Neuronal stem cell (in vitro differentiated cells): Measurements from ENCODE around the gene TMEM222.

Source experiments
- DNase-seq: peaks from one replicate; pipeline ENCODE4 v3.0.0-alpha.2; 2013; ENCODE audit warnings: low spot score
- H2AFZ ChIP-seq: one replicate; pipeline ENCODE4 v1.6.1; 2013; ENCODE audit warnings: mild to moderate bottlenecking, low read length, inconsistent platforms
- H2AK5ac ChIP-seq: 2 replicates; pipeline ENCODE4 v1.6.1; 2013; ENCODE audit warnings: low read depth, mild to moderate bottlenecking, inconsistent platforms, low read length, moderate library complexity, mixed read lengths
- H2BK120ac ChIP-seq: 2 replicates; pipeline ENCODE4 v1.6.1; 2013; ENCODE audit warnings: low read depth, mild to moderate bottlenecking, inconsistent platforms, low read length, moderate library complexity, mixed read lengths
- H2BK12ac ChIP-seq: one replicate; pipeline ENCODE4 v1.6.1; 2013; ENCODE audit warnings: low read length, inconsistent platforms
- H2BK15ac ChIP-seq: 2 replicates; pipeline ENCODE4 v1.6.1; 2013; ENCODE audit warnings: mild to moderate bottlenecking, low read length, inconsistent platforms, mixed read lengths
- H2BK5ac ChIP-seq: one replicate; pipeline ENCODE4 v1.6.1; 2013; ENCODE audit warnings: inconsistent platforms, mild to moderate bottlenecking, low read length, moderate library complexity
- H3K14ac ChIP-seq: one replicate; pipeline ENCODE4 v1.6.1; 2013; ENCODE audit warnings: low read length, inconsistent platforms
- H3K18ac ChIP-seq: 2 replicates; pipeline ENCODE4 v1.6.1; 2013; ENCODE audit warnings: low read length, inconsistent platforms
- H3K23ac ChIP-seq: 2 replicates; pipeline ENCODE4 v1.6.1; 2013; ENCODE audit warnings: low read depth, mild to moderate bottlenecking, mixed read lengths, low read length, inconsistent platforms; ENCODE audit not compliant: poor library complexity
- H3K27ac ChIP-seq: replicated peaks from 3 replicates; pipeline ENCODE4 v1.5.1; 2013; ENCODE audit warnings: low read length, inconsistent platforms
- H3K27me3 ChIP-seq, 3 experiments: 2 replicates each; pipeline ENCODE4 v1.6.1; 2013; ENCODE audit warnings: low read length in 3 of 3, mild to moderate bottlenecking in 2 of 3, inconsistent platforms in 1 of 3, low read depth in 1 of 3, mixed read lengths in 1 of 3, moderate library complexity in 1 of 3; ENCODE audit not compliant: control insufficient read depth in 3 of 3, insufficient read depth in 3 of 3
- H3K36me3 ChIP-seq, 2 donors: replicated peaks in 1 of 2; 2 replicates each; pipeline ENCODE4 v1.6.1; 2013; ENCODE audit warnings: low read length in 2 of 2; ENCODE audit not compliant: control insufficient read depth in 2 of 2, insufficient read depth in 2 of 2
- H3K4ac ChIP-seq: 2 replicates; pipeline ENCODE4 v1.6.1; 2013; ENCODE audit warnings: inconsistent platforms, mild to moderate bottlenecking, low read length, moderate library complexity
- H3K4me1 ChIP-seq, 2 donors: 1 replicate in 1 of 2; 2 replicates in 1 of 2; pipeline ENCODE4 v1.6.1; 2013; ENCODE audit warnings: low read length in 2 of 2, low read depth in 1 of 2; ENCODE audit not compliant: control insufficient read depth in 2 of 2, insufficient read depth in 1 of 2
- H3K4me2 ChIP-seq: one replicate; pipeline ENCODE4 v1.6.1; 2013; ENCODE audit warnings: mild to moderate bottlenecking, low read length, inconsistent platforms; ENCODE audit not compliant: insufficient read depth, poor library complexity, severe bottlenecking
- H3K4me3 ChIP-seq, 2 donors: 2 replicates each; pipeline ENCODE4 v1.5.1; 2013; ENCODE audit warnings: low read length in 2 of 2, mild to moderate bottlenecking in 2 of 2, inconsistent platforms in 1 of 2, moderate library complexity in 1 of 2
- H3K79me1 ChIP-seq: one replicate; pipeline ENCODE4 v1.6.1; 2013; ENCODE audit warnings: low read depth, mild to moderate bottlenecking, inconsistent platforms, low read length, moderate library complexity
- H3K9ac ChIP-seq: one replicate; pipeline ENCODE4 v1.6.1; 2013; ENCODE audit warnings: mild to moderate bottlenecking, low read depth, low read length, inconsistent platforms; ENCODE audit not compliant: poor library complexity
- H3K9me3 ChIP-seq, 2 donors: replicated peaks in 1 of 2; 2 replicates each; pipeline versions ENCODE3 to v1.6.1; 2013; ENCODE audit warnings: low read length in 2 of 2, mild to moderate bottlenecking in 2 of 2, inconsistent platforms in 1 of 2, low read depth in 1 of 2, mixed read lengths in 1 of 2, moderate library complexity in 1 of 2; ENCODE audit not compliant: control insufficient read depth in 2 of 2, insufficient read depth in 1 of 2
- H4K8ac ChIP-seq: one replicate; pipeline ENCODE4 v1.6.1; 2013; ENCODE audit warnings: low read depth, mild to moderate bottlenecking, inconsistent platforms, low read length, moderate library complexity
- H4K91ac ChIP-seq: one replicate; pipeline ENCODE4 v1.6.1; 2013; ENCODE audit warnings: low read length, low read depth, mild to moderate bottlenecking, inconsistent platforms; ENCODE audit not compliant: poor library complexity
- WGBS, 2 donors: extraction: QIAGEN DNeasy Blood & Tissue Kit; methylation state at CpG; one replicate each; pipeline ENCODE4 v1.1.7; 2013; ENCODE audit warnings: missing lambda C conversion rate in 2 of 2, mixed read lengths in 1 of 2; ENCODE audit not compliant: insufficient read length in 2 of 2, insufficient replicate concordance in 1 of 2; ENCODE audit errors: extremely low coverage in 2 of 2; 5-methylcytosine and 5-hydroxymethylcytosine counted together

The TMEM222 gene

GRCh38 chr1:27377760-27378495 is 56.0 kb downstream of the TMEM222 start:
- Histone ChIP-seq H3K27me3 (peaks cover 0 to 40% (median 12%) of the 10 kb centered on the region in 3 experiments), H3K79me1 (no peaks in the 10 kb centered on the region), H2BK12ac (no peak overlapping the region), H3K4me2 (no peak overlapping the region), H2AFZ (no peak overlapping the region), H3K36me3 (no peaks in the 10 kb centered on the region), H3K4ac (no peak overlapping the region), H4K91ac (no peak overlapping the region), H3K9me3 (no peaks in the 10 kb centered on the region), H4K8ac (no peak overlapping the region), H2BK120ac (no peak overlapping the region), H2BK15ac (no peak overlapping the region), H3K4me3 (no peak overlapping the region), H3K23ac (no peak overlapping the region), H2AK5ac (no peak overlapping the region), H3K27ac (no peak overlapping the region), H3K9ac (no peak overlapping the region), H2BK5ac (no peak overlapping the region), H3K18ac (no peak overlapping the region), H3K14ac (no peak overlapping the region), H3K4me1 (peaks cover 0 to 5% of the 10 kb centered on the region in 2 donors)
- no CpG with 5 or more reads among the region's 12 CpGs for WGBS, 2 donors
- DNase-seq: no peak

DNA sequence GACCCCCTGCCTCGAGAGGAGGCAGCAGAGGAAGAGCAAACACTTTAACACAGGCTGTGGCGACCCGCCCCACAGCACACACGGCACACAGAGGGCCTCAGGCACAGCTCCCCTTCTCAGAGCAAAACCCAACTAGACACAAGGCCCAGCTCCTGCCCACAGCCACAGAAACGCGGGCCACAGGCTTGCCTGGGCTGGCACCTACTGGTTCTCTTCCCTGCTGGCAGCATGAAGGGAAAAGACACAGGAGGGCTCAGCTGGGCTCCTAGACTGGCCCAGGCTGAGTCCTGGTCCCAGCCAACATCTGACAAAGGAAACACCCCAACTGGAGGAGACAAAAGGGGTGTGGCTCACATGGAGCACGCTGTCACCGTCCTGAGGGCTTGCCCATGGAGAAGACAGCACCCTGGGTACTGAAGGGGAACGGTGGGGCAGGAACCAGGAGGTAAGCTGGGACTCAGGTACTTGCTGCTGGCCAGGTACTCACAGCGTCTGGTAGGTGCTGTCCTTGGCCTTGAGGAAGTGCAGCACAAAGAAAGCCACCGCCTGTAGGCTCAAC is 57.7 kb downstream of the TMEM222 start:
- Histone ChIP-seq H3K4me3 (no peak overlapping the region), H2BK15ac (peak overlapping the region; percentile 11), H3K14ac (no peak overlapping the region), H3K27ac (no peak overlapping the region), H3K36me3 (no peaks in the 10 kb centered on the region), H3K9me3 (no peaks in the 10 kb centered on the region), H3K4me1 (peaks cover 0 to 5% of the 10 kb centered on the region in 2 donors), H2BK12ac (peak overlapping the region; percentile 11), H3K9ac (no peak overlapping the region), H4K8ac (no peak overlapping the region), H3K18ac (peak overlapping the region; percentile 26), H2AK5ac (peak overlapping the region; percentile 57), H2AFZ (peak overlapping the region; percentile 21), H3K4ac (no peak overlapping the region), H3K79me1 (no peaks in the 10 kb centered on the region), H3K27me3 (peaks cover 0 to 43% (median 19%) of the 10 kb centered on the region in 3 experiments), H3K23ac (peak overlapping the region; percentile 37), H4K91ac (no peak overlapping the region), H3K4me2 (no peak overlapping the region), H2BK120ac (no peak overlapping the region), H2BK5ac (no peak overlapping the region)
- WGBS, 2 donors: no CpG with 5 or more reads among the region's 11 CpGs
- no peak for DNase-seq

DNA sequence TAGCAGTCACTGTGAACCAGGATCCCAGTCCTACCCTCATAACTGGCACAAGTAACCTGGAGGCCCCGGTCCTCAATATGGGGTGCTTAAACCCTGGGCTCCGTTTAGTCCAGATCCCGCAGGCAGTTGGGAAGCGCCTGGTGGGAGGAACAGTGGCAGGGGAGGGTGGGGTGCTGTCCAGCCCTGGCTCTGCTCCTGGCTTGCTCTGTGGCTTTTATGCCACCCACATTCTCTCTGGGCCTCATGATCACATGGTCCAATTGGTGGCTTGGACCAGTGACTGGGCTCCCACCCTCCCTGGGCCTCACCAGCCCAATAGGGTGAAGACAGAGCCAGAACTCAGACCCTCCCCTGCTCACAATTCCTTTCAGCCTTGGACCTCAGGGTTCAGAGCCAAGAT is 58.3 kb downstream of the TMEM222 start:
- no peak overlapping the region for H3K18ac ChIP-seq
- no peak for DNase-seq
- no peaks in the 10 kb centered on the region for H3K36me3 ChIP-seq
- no peaks in the 10 kb centered on the region for H3K79me1 ChIP-seq
- H3K14ac ChIP-seq: no peak overlapping the region
- H3K27me3 ChIP-seq: peaks cover 0 to 43% (median 19%) of the 10 kb centered on the region in 3 experiments
- H3K4me2 ChIP-seq: no peak overlapping the region
- no peak overlapping the region for H3K9ac ChIP-seq
- no peak overlapping the region for H3K27ac ChIP-seq
- H3K4ac ChIP-seq: no peak overlapping the region
- no peaks in the 10 kb centered on the region for H3K9me3 ChIP-seq
- no peak overlapping the region for H3K4me3 ChIP-seq
- H4K8ac ChIP-seq: no peak overlapping the region
- peaks cover 0 to 5% of the 10 kb centered on the region in 2 donors for H3K4me1 ChIP-seq
- no peak overlapping the region for H2AFZ ChIP-seq
- no peak overlapping the region for H4K91ac ChIP-seq
- no peak overlapping the region for H3K23ac ChIP-seq
- H2BK120ac ChIP-seq: no peak overlapping the region
- no peak overlapping the region for H2AK5ac ChIP-seq
- WGBS, 2 donors: no CpG with 5 or more reads among the region's 4 CpGs
- no peak overlapping the region for H2BK12ac ChIP-seq
- H2BK15ac ChIP-seq: peak overlapping the region; percentile 11
- H2BK5ac ChIP-seq: no peak overlapping the region
